Measurements from ENCODE around the gene RAP1A.

DNA sequence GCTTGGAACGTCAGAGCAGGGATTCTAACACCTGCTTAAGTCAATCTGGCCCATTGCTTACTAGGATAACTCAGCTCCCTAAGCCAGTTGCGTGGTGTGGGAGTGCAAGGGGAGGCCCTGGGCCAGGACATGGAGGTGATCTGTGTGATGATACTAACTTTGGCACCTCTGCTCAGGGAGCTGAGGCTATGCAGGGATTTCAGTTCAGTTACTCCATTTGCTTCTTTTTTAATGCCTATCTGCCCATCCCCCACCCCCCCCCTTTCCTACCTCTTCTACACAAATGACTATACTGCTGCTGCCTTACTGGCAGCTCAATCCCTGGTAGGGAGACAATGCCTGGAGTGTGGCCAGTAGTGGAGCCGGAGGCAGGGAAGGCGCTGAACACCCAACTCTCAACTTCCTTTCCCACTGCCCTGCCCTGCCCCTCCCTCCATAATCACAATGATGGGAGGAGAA lies 100.1 kb downstream of the RAP1A start:
- TF ChIP-seq, protein P1, sequence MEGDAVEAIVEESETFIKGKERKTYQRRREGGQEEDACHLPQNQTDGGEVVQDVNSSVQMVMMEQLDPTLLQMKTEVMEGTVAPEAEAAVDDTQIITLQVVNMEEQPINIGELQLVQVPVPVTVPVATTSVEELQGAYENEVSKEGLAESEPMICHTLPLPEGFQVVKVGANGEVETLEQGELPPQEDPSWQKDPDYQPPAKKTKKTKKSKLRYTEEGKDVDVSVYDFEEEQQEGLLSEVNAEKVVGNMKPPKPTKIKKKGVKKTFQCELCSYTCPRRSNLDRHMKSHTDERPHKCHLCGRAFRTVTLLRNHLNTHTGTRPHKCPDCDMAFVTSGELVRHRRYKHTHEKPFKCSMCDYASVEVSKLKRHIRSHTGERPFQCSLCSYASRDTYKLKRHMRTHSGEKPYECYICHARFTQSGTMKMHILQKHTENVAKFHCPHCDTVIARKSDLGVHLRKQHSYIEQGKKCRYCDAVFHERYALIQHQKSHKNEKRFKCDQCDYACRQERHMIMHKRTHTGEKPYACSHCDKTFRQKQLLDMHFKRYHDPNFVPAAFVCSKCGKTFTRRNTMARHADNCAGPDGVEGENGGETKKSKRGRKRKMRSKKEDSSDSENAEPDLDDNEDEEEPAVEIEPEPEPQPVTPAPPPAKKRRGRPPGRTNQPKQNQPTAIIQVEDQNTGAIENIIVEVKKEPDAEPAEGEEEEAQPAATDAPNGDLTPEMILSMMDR (IDR thresholded peaks at IDR 0.05): no peak
- no peak for TF ChIP-seq POLR2A (IDR thresholded peaks at IDR 0.05)
